ENCODE data around the gene VIPR1.

- TF ChIP-seq CTCF (IDR thresholded peaks at IDR 0.05) (no peak), POLR2AphosphoS5 (IDR thresholded peaks at IDR 0.05; ENCODE audit: low read depth, low read length) (no peak)
Measured at GRCh38 chr3:42503251-42503924, 945 bp downstream of the VIPR1 start.

Data from Panc1 (cell line).